IPS-18a (cell line): ENCODE measurements around the gene NRCAM.

Experiments
- H3K27ac ChIP-seq: one replicate; pipeline ENCODE4 v1.5.1; 2013; ENCODE audit warnings: low read length
- H3K27me3 ChIP-seq: one replicate; pipeline ENCODE4 v1.6.1; 2013; ENCODE audit warnings: mild to moderate bottlenecking, low read length; ENCODE audit not compliant: control insufficient read depth, insufficient read depth
- H3K36me3 ChIP-seq: one replicate; pipeline ENCODE4 v1.6.1; 2013; ENCODE audit warnings: low read depth, low read length; ENCODE audit not compliant: control insufficient read depth
- H3K4me1 ChIP-seq: one replicate; pipeline ENCODE4 v1.6.1; 2013; ENCODE audit warnings: low read depth, low read length; ENCODE audit not compliant: control insufficient read depth
- H3K4me3 ChIP-seq: one replicate; pipeline ENCODE4 v1.5.1; 2013; ENCODE audit warnings: low read length
- H3K9ac ChIP-seq: one replicate; pipeline ENCODE4 v1.6.1; 2013; ENCODE audit warnings: mild to moderate bottlenecking, low read length, moderate library complexity
- H3K9me3 ChIP-seq: one replicate; pipeline ENCODE4 v1.6.1; 2013; ENCODE audit warnings: low read depth, low read length; ENCODE audit not compliant: control insufficient read depth

The NRCAM gene

GRCh38 chr7:108419961-108420908 is 36.0 kb downstream of the NRCAM start:
- Histone ChIP-seq H3K4me3 (no peak overlapping the region), H3K9ac (no peak overlapping the region), H3K27ac (no peak overlapping the region), H3K9me3 (no peaks in the 10 kb centered on the region), H3K27me3 (no peaks in the 10 kb centered on the region), H3K4me1 (peaks cover 5% of the 10 kb centered on the region), H3K36me3 (no peaks in the 10 kb centered on the region)

- no peaks in the 10 kb centered on the region for H3K27me3 ChIP-seq
- H3K27ac ChIP-seq, result no peak overlapping the region
- peaks cover 10% of the 10 kb centered on the region for H3K4me1 ChIP-seq
- no peaks in the 10 kb centered on the region for H3K9me3 ChIP-seq
- no peak overlapping the region for H3K9ac ChIP-seq
- H3K4me3 ChIP-seq, result no peak overlapping the region
- no peaks in the 10 kb centered on the region for H3K36me3 ChIP-seq
Observed at GRCh38 chr7:108418946-108419345, 37.3 kb downstream of the NRCAM start.

GRCh38 chr7:108417926-108418325 is 38.3 kb downstream of the NRCAM start:
- H3K4me1 ChIP-seq, result peaks cover 13% of the 10 kb centered on the region

GRCh38 chr7:108417144-108417543 is 39.1 kb downstream of the NRCAM start:
- Histone ChIP-seq H3K27me3 (no peaks in the 10 kb centered on the region), H3K36me3 (no peaks in the 10 kb centered on the region), H3K9ac (no peak overlapping the region), H3K27ac (no peak overlapping the region), H3K4me1 (peaks cover 13% of the 10 kb centered on the region), H3K4me3 (no peak overlapping the region), H3K9me3 (no peaks in the 10 kb centered on the region)

More at GRCh38 chr7:108417926-108418325, 38.3 kb downstream of the NRCAM start:
- no peaks in the 10 kb centered on the region for H3K27me3 ChIP-seq
- no peak overlapping the region for H3K4me3 ChIP-seq
- H3K36me3 ChIP-seq, result no peaks in the 10 kb centered on the region
- H3K9ac ChIP-seq, result no peak overlapping the region
- no peaks in the 10 kb centered on the region for H3K9me3 ChIP-seq
- no peak overlapping the region for H3K27ac ChIP-seq

GRCh38 chr7:108415821-108416536 is 40.3 kb downstream of the NRCAM start:
- H3K9ac ChIP-seq, result no peak overlapping the region
- no peaks in the 10 kb centered on the region for H3K36me3 ChIP-seq
- no peak overlapping the region for H3K27ac ChIP-seq
- H3K9me3 ChIP-seq, result no peaks in the 10 kb centered on the region
- no peak overlapping the region for H3K4me3 ChIP-seq
- peaks cover 13% of the 10 kb centered on the region for H3K4me1 ChIP-seq
- no peaks in the 10 kb centered on the region for H3K27me3 ChIP-seq

- Histone ChIP-seq H3K4me1 (peaks cover 13% of the 10 kb centered on the region), H3K27ac (no peak overlapping the region), H3K9ac (no peak overlapping the region), H3K27me3 (no peaks in the 10 kb centered on the region), H3K9me3 (no peaks in the 10 kb centered on the region), H3K4me3 (no peak overlapping the region), H3K36me3 (no peaks in the 10 kb centered on the region)
Observed at GRCh38 chr7:108415084-108415483, 41.2 kb downstream of the NRCAM start.

GRCh38 chr7:108413782-108414492 is 42.3 kb downstream of the NRCAM start:
- Histone ChIP-seq H3K9ac (no peak overlapping the region), H3K36me3 (no peaks in the 10 kb centered on the region), H3K27me3 (no peaks in the 10 kb centered on the region), H3K27ac (no peak overlapping the region), H3K4me3 (no peak overlapping the region), H3K9me3 (no peaks in the 10 kb centered on the region), H3K4me1 (peaks cover 13% of the 10 kb centered on the region)

GRCh38 chr7:108413337-108413736 is 42.9 kb downstream of the NRCAM start:
- Histone ChIP-seq H3K4me3 (no peak overlapping the region), H3K9ac (no peak overlapping the region), H3K27me3 (no peaks in the 10 kb centered on the region), H3K27ac (no peak overlapping the region), H3K9me3 (no peaks in the 10 kb centered on the region), H3K4me1 (peaks cover 13% of the 10 kb centered on the region), H3K36me3 (no peaks in the 10 kb centered on the region)

- Histone ChIP-seq H3K9me3 (no peaks in the 10 kb centered on the region), H3K27me3 (no peaks in the 10 kb centered on the region), H3K4me1 (peaks cover 5% of the 10 kb centered on the region), H3K4me3 (no peak overlapping the region), H3K36me3 (no peaks in the 10 kb centered on the region), H3K27ac (no peak overlapping the region), H3K9ac (no peak overlapping the region)
Observed at GRCh38 chr7:108409146-108409545, 47.1 kb downstream of the NRCAM start.

- no peaks in the 10 kb centered on the region for H3K4me1 ChIP-seq
- no peak overlapping the region for H3K27ac ChIP-seq
- H3K36me3 ChIP-seq, result no peaks in the 10 kb centered on the region
- no peak overlapping the region for H3K9ac ChIP-seq
- H3K4me3 ChIP-seq, result no peak overlapping the region
- H3K9me3 ChIP-seq, result no peaks in the 10 kb centered on the region
- no peaks in the 10 kb centered on the region for H3K27me3 ChIP-seq
Observed at GRCh38 chr7:108408296-108408991, 47.8 kb downstream of the NRCAM start.

- H3K9ac ChIP-seq, result no peak overlapping the region
- no peaks in the 10 kb centered on the region for H3K36me3 ChIP-seq
- no peak overlapping the region for H3K27ac ChIP-seq
- no peaks in the 10 kb centered on the region for H3K9me3 ChIP-seq
- no peaks in the 10 kb centered on the region for H3K4me1 ChIP-seq
- H3K4me3 ChIP-seq, result no peak overlapping the region
- no peaks in the 10 kb centered on the region for H3K27me3 ChIP-seq
Observed at GRCh38 chr7:108407676-108408075, 48.6 kb downstream of the NRCAM start.
